GM12891 (cell line): ENCODE data around the gene CMTR1.

ENCODE experiments used
- POLR2A ChIP-seq: IDR thresholded peaks from 2 replicates; pipeline ENCODE4 v1.6.1; 2011; ENCODE audit warnings: low read depth, low read length, control low read depth
- POLR2AphosphoS5 ChIP-seq: IDR thresholded peaks from 2 replicates; pipeline ENCODE4 v1.6.1; 2011; ENCODE audit warnings: low read depth, low read length, control low read depth
- SPI1 ChIP-seq: IDR thresholded peaks from 2 replicates; pipeline ENCODE4 v1.6.1; 2011; ENCODE audit warnings: low read depth, low read length, control low read depth

GRCh38 chr6:37460805-37461204 is 27.8 kb downstream of the CMTR1 start:
- TF ChIP-seq POLR2A = no peak
- no peak for TF ChIP-seq POLR2AphosphoS5
- TF ChIP-seq SPI1 = no peak
